IMR-90 (cell line): Measurements from ENCODE around the gene ACOXL. TPM values are rescaled to one million over a fixed set of nuclear protein-coding genes. Genes with fewer than 3 reads are reported as not detected.

Experiments used
- ATAC-seq: fragments of 200-7000 bp; cut with Tn5 transposase; 2 replicates; pipeline ENCODE4 v1.9.1; 2020; ENCODE audit warnings: low read depth, mild to moderate bottlenecking, moderate library complexity
- BruUV-seq: library from RNA; stranded (reverse); fragments of 400-500 nt; replicated peaks from 2 replicates; lab custom pipeline; 2021; lab: Mats Ljungman, UMichigan
- CTCF ChIA-PET: fragments of 300-600 bp; formaldehyde crosslinking; extraction: SDS; loops from one replicate; lab custom pipeline; 2021; ENCODE audit warnings: antibody characterized with exemption; lab: Yijun Ruan, JAX
- POLR2A ChIA-PET: fragments of 300-600 bp; sonication (Branson Sonifier 250); formaldehyde crosslinking; loops from one replicate; lab custom pipeline; 2022; ENCODE audit warnings: antibody characterized with exemption; ENCODE audit not compliant: unreplicated experiment; lab: Charles Lee
- DNase-seq: peaks from one replicate; pipeline ENCODE4 v3.0.0; 2013
- H2AFZ ChIP-seq: replicated peaks from 2 replicates; pipeline ENCODE3; 2013; ENCODE audit warnings: low read length, mild to moderate bottlenecking; ENCODE audit not compliant: poor library complexity
- H2AK5ac ChIP-seq: 2 replicates; pipeline ENCODE4 v1.6.1; 2013; ENCODE audit warnings: low read depth, low read length, inconsistent platforms
- H2AK9ac ChIP-seq: replicated peaks from 2 replicates; pipeline ENCODE3; 2013; ENCODE audit warnings: mild to moderate bottlenecking, low read depth, low read length, moderate library complexity; ENCODE audit not compliant: poor library complexity
- H2BK120ac ChIP-seq: 2 replicates; pipeline ENCODE4 v1.6.1; 2013; ENCODE audit warnings: low read depth, low read length, inconsistent platforms
- H2BK15ac ChIP-seq: 3 replicates; pipeline ENCODE4 v1.6.1; 2013; ENCODE audit warnings: low read depth, low read length, inconsistent platforms
- H2BK20ac ChIP-seq: 2 replicates; pipeline ENCODE4 v1.6.1; 2013; ENCODE audit warnings: low read depth, mild to moderate bottlenecking, inconsistent platforms, low read length, moderate library complexity
- H2BK5ac ChIP-seq: 2 replicates; pipeline ENCODE4 v1.6.1; 2013; ENCODE audit warnings: mild to moderate bottlenecking, low read depth, low read length, inconsistent platforms; ENCODE audit not compliant: poor library complexity, severe bottlenecking
- H3K14ac ChIP-seq: replicated peaks from 2 replicates; pipeline ENCODE4 v1.6.1; 2013; ENCODE audit warnings: low read depth, low read length, inconsistent platforms
- H3K18ac ChIP-seq: 2 replicates; pipeline ENCODE4 v1.6.1; 2013; ENCODE audit warnings: low read depth, low read length, control low read depth
- H3K23ac ChIP-seq: 2 replicates; pipeline ENCODE4 v1.6.1; 2013; ENCODE audit warnings: low read depth, low read length, inconsistent platforms
- H3K27ac ChIP-seq: 2 replicates; pipeline ENCODE4 v1.5.1; 2013; ENCODE audit warnings: mild to moderate bottlenecking, control low read depth, low read length; ENCODE audit not compliant: insufficient read depth
- H3K27me3 ChIP-seq: 2 replicates; pipeline ENCODE4 v1.6.1; 2013; ENCODE audit warnings: low read length; ENCODE audit not compliant: control insufficient read depth, insufficient read depth
- H3K36me3 ChIP-seq: 2 replicates; pipeline ENCODE4 v1.6.1; 2013; ENCODE audit warnings: low read length, mixed read lengths; ENCODE audit not compliant: control insufficient read depth, insufficient read depth
- H3K4ac ChIP-seq: 2 replicates; pipeline ENCODE4 v1.6.1; 2013; ENCODE audit warnings: low read depth, low read length, inconsistent platforms
- H3K4me1 ChIP-seq: 2 replicates; pipeline ENCODE4 v1.6.1; 2013; ENCODE audit warnings: low read length, mixed read lengths; ENCODE audit not compliant: control insufficient read depth, insufficient read depth
- H3K4me2 ChIP-seq: 2 replicates; pipeline ENCODE4 v1.6.1; 2013; ENCODE audit warnings: low read depth, mild to moderate bottlenecking, control low read depth, low read length, moderate library complexity
- H3K4me3 ChIP-seq: 2 replicates; pipeline ENCODE4 v1.5.1; 2013; ENCODE audit warnings: low read depth, mild to moderate bottlenecking, control low read depth, low read length, moderate library complexity; ENCODE audit not compliant: insufficient read depth
- H3K56ac ChIP-seq: 2 replicates; pipeline ENCODE4 v1.6.1; 2013; ENCODE audit warnings: low read length, inconsistent platforms; ENCODE audit not compliant: insufficient read depth; ENCODE audit errors: extremely low read depth
- H3K79me1 ChIP-seq, 2 experiments: 2 replicates each; pipeline ENCODE4 v1.6.1; 2013; ENCODE audit warnings: low read length in 2 of 2, inconsistent platforms in 1 of 2, low read depth in 1 of 2
- H3K9ac ChIP-seq: 2 replicates; pipeline ENCODE4 v1.6.1; 2013; ENCODE audit warnings: low read depth, low read length, control low read depth
- H3K9me1 ChIP-seq: 2 replicates; pipeline ENCODE4 v1.6.1; 2013; ENCODE audit warnings: low read length, inconsistent platforms; ENCODE audit not compliant: insufficient read depth
- H3K9me3 ChIP-seq: 2 replicates; pipeline ENCODE4 v1.6.1; 2013; ENCODE audit warnings: low read length; ENCODE audit not compliant: control insufficient read depth, insufficient read depth
- H4K20me1 ChIP-seq: 2 replicates; pipeline ENCODE4 v1.6.1; 2013; ENCODE audit warnings: low read length, inconsistent platforms; ENCODE audit not compliant: insufficient read depth
- H4K5ac ChIP-seq: 2 replicates; pipeline ENCODE4 v1.6.1; 2013; ENCODE audit warnings: mild to moderate bottlenecking, low read depth, low read length, control low read depth
- H4K8ac ChIP-seq, 2 experiments: 2 replicates each; pipeline ENCODE4 v1.6.1; 2013; ENCODE audit warnings: low read depth in 2 of 2, low read length in 2 of 2, control low read depth in 1 of 2, inconsistent platforms in 1 of 2
- H4K91ac ChIP-seq: 2 replicates; pipeline ENCODE4 v1.6.1; 2013; ENCODE audit warnings: low read depth, low read length, inconsistent platforms; ENCODE audit not compliant: insufficient read depth
- BHLHE40 ChIP-seq: fragments of 150-350 bp; IDR thresholded peaks from 2 replicates; pipeline ENCODE4 v1.6.1; 2016; ENCODE audit warnings: mild to moderate bottlenecking, low read depth, low read length
- CEBPB ChIP-seq: IDR thresholded peaks from 2 replicates; pipeline ENCODE4 v1.6.1; 2012; ENCODE audit warnings: low read depth, low read length, improper control_type of control experiment
- CHD1 ChIP-seq: IDR thresholded peaks from 2 replicates; pipeline ENCODE4 v1.6.1; 2012; ENCODE audit warnings: low read depth, low read length, improper control_type of control experiment
- FOS ChIP-seq: fragments of 150-350 bp; IDR thresholded peaks from 2 replicates; pipeline ENCODE4 v1.6.1; 2016; ENCODE audit warnings: low read depth, low read length
- MAZ ChIP-seq: IDR thresholded peaks from 2 replicates; pipeline ENCODE4 v1.6.1; 2012; ENCODE audit warnings: low read depth, mild to moderate bottlenecking, low read length, improper control_type of control experiment, moderate library complexity, borderline replicate concordance
- MXI1 ChIP-seq: IDR thresholded peaks from 2 replicates; pipeline ENCODE4 v1.6.1; 2012; ENCODE audit warnings: low read depth, mild to moderate bottlenecking, low read length, moderate library complexity, borderline replicate concordance
- NFE2L2 ChIP-seq: fragments of 150-350 bp; IDR thresholded peaks from 2 replicates; pipeline ENCODE4 v1.6.1; 2016; ENCODE audit warnings: low read depth, mild to moderate bottlenecking, low read length
- POLR2A ChIP-seq: IDR thresholded peaks from 2 replicates; pipeline ENCODE4 v1.6.1; 2012; ENCODE audit warnings: mild to moderate bottlenecking, low read depth, low read length
- RAD21 ChIP-seq: IDR thresholded peaks from 2 replicates; pipeline ENCODE4 v1.6.1; 2012; ENCODE audit warnings: low read length, improper control_type of control experiment
- RCOR1 ChIP-seq: IDR thresholded peaks from 2 replicates; pipeline ENCODE4 v1.6.1; 2012; ENCODE audit warnings: mild to moderate bottlenecking, low read length, improper control_type of control experiment; ENCODE audit not compliant: insufficient replicate concordance
- SMC3 ChIP-seq: fragments of 150-350 bp; IDR thresholded peaks from 2 replicates; pipeline ENCODE4 v1.6.1; 2016; ENCODE audit warnings: low read depth, mild to moderate bottlenecking, antibody characterized with exemption, low read length, moderate library complexity
- WGBS, 2 experiments: methylation state at CpG; one replicate each; pipeline versions ENCODE4 v1.1.5 to v1.1.7; 2013; ENCODE audit warnings: missing lambda C conversion rate in 2 of 2; ENCODE audit not compliant: insufficient read length in 1 of 2; ENCODE audit errors: extremely low coverage in 2 of 2; 5-methylcytosine and 5-hydroxymethylcytosine counted together
- dilution Hi-C: fragments of 300-500 bp; cut with HindIII; formaldehyde crosslinking; loops from one replicate; pipeline ENCODE4 v1.14.3; 2018; ENCODE audit warnings: low sequenced_read_pairs; ENCODE audit not compliant: unreplicated experiment
- in situ Hi-C: fragments of 300-500 bp; cut with MboI; formaldehyde crosslinking; loops from 3 replicates; pipeline ENCODE4 v1.14.3; 2019; ENCODE audit warnings: low sequenced_read_pairs, inconsistent platforms, mixed read lengths
- intact Hi-C: fragments of 100-400 bp; cut with micrococcal nuclease; formaldehyde crosslinking; loops from 2 replicates; pipeline ENCODE4 v1.10.0; 2022
- polyA plus RNA-seq, 3 experiments: library from polyadenylated mRNA; depleted of rRNA; stranded (reverse); fragments of >200 nt; gene quantifications; 2 replicates each; pipeline ENCODE4 v1.2.3, GENCODE V29; 2012; ENCODE audit warnings: low replicate concordance in 1 of 3
- total RNA-seq: library from RNA; depleted of rRNA; stranded (reverse); fragments of >200 nt; gene quantifications from 2 replicates; pipeline ENCODE4 v1.2.3, GENCODE V29; 2012
- TF ChIP-seq, protein P1 (sequence below): fragments of 150-350 bp; IDR thresholded peaks from 2 replicates; pipeline ENCODE4 v1.6.1; 2016; ENCODE audit warnings: low read depth, mild to moderate bottlenecking, low read length, moderate library complexity, borderline replicate concordance
- TF ChIP-seq, protein P2 (sequence below): conservative IDR thresholded peaks from 2 replicates; pipeline ENCODE4 v1.5.1; 2012; ENCODE audit warnings: mild to moderate bottlenecking, low read depth, low read length, improper control_type of control experiment
- TF ChIP-seq, protein P3 (sequence below): fragments of 150-350 bp; IDR thresholded peaks from 2 replicates; pipeline ENCODE4 v1.6.1; 2017; ENCODE audit warnings: mild to moderate bottlenecking, antibody characterized with exemption, low read length, low read depth

Gene ACOXL
- total and polyA plus RNA-seq, 2 of the 4 experiments (the other 2 are of a cell fraction), result not detected

DNA sequence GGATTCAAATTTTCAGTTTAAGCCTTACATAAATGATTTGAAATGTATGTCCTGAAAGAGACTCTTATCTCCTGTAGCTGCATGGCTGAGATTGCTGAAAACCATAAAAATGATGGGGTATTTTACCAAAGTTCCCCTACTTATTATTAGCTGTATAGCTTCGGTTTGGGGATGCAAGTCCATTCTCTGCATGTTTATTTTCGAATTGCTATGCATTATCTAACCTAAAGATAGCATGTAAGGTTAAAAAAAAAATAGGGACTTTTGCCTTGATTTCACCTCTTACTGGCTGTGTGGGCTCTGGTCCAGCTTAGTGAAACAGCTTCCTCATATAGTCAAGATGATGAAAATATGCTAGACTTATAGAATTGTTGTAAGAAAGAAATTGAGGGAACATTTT is 14.0 kb upstream of the ACOXL start:
- Histone ChIP-seq H2BK20ac (no peak overlapping the region), H3K9me3 (no peaks in the 10 kb centered on the region), H2AK5ac (no peak overlapping the region), H2BK120ac (no peak overlapping the region), H3K4me1 (no peaks in the 10 kb centered on the region), H3K9me1 (no peaks in the 10 kb centered on the region), H3K18ac (no peak overlapping the region), H4K91ac (no peak overlapping the region), H2AFZ (no peak overlapping the region), H2BK5ac (no peak overlapping the region), H3K4me3 (no peak overlapping the region), H4K5ac (no peak overlapping the region), H3K27me3 (peaks cover 28% of the 10 kb centered on the region), H3K14ac (no peak overlapping the region), H4K20me1 (no peaks in the 10 kb centered on the region), H2AK9ac (no peak overlapping the region), H2BK15ac (no peak overlapping the region), H3K79me1 (no peaks in the 10 kb centered on the region), H4K8ac (no peak overlapping the region), H3K36me3 (no peaks in the 10 kb centered on the region), H3K56ac (no peak overlapping the region), H3K4ac (no peak overlapping the region), H3K23ac (no peak overlapping the region), H3K4me2 (no peak overlapping the region), H3K9ac (no peak overlapping the region), H3K27ac (no peak overlapping the region)
- ChIA-PET POLR2A (no interaction called here), CTCF (interaction anchor here (0.6 kb wide), 1 partner anchor 984 kb away, joined by 6 read pairs; no protein-coding TSS in a partner anchor)
- in situ Hi-C loops, result no loop called here
- BruUV-seq, result no TSS peak
- TF ChIP-seq RAD21 (no peak), MAZ (no peak), POLR2A (no peak), RCOR1 (no peak), NFE2L2 (no peak), CHD1 (no peak), BHLHE40 (no peak), MXI1 (no peak), FOS (no peak), SMC3 (no peak), CEBPB (no peak)
- TF ChIP-seq, protein P1, sequence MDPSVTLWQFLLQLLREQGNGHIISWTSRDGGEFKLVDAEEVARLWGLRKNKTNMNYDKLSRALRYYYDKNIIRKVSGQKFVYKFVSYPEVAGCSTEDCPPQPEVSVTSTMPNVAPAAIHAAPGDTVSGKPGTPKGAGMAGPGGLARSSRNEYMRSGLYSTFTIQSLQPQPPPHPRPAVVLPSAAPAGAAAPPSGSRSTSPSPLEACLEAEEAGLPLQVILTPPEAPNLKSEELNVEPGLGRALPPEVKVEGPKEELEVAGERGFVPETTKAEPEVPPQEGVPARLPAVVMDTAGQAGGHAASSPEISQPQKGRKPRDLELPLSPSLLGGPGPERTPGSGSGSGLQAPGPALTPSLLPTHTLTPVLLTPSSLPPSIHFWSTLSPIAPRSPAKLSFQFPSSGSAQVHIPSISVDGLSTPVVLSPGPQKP, result no peak
- TF ChIP-seq, protein P2, sequence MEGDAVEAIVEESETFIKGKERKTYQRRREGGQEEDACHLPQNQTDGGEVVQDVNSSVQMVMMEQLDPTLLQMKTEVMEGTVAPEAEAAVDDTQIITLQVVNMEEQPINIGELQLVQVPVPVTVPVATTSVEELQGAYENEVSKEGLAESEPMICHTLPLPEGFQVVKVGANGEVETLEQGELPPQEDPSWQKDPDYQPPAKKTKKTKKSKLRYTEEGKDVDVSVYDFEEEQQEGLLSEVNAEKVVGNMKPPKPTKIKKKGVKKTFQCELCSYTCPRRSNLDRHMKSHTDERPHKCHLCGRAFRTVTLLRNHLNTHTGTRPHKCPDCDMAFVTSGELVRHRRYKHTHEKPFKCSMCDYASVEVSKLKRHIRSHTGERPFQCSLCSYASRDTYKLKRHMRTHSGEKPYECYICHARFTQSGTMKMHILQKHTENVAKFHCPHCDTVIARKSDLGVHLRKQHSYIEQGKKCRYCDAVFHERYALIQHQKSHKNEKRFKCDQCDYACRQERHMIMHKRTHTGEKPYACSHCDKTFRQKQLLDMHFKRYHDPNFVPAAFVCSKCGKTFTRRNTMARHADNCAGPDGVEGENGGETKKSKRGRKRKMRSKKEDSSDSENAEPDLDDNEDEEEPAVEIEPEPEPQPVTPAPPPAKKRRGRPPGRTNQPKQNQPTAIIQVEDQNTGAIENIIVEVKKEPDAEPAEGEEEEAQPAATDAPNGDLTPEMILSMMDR, result no peak
- TF ChIP-seq, protein P3, sequence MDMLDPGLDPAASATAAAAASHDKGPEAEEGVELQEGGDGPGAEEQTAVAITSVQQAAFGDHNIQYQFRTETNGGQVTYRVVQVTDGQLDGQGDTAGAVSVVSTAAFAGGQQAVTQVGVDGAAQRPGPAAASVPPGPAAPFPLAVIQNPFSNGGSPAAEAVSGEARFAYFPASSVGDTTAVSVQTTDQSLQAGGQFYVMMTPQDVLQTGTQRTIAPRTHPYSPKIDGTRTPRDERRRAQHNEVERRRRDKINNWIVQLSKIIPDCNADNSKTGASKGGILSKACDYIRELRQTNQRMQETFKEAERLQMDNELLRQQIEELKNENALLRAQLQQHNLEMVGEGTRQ, result no peak
- ATAC-seq (no peak), DNase-seq (no peak)
- WGBS, 2 experiments, result no CpG with 5 or more reads among the region's 2 CpGs
- intact Hi-C loops, result no loop called here
- dilution Hi-C loops, result no loop called here
